Calu3 (cell line): ENCODE measurements around the gene P2RX4. TPM values are rescaled to one million over a fixed set of nuclear protein-coding genes. Genes with fewer than 3 reads are reported as not detected.

ENCODE experiments used
- BruUV-seq: library from RNA; stranded (reverse); fragments of 400-500 nt; replicated peaks from 2 replicates; lab custom pipeline; 2021; lab: Mats Ljungman, UMichigan
- CTCF ChIA-PET: fragments of 300-600 bp; sonication (Branson Sonifier 250); formaldehyde crosslinking; loops from one replicate; lab custom pipeline; 2022; ENCODE audit warnings: antibody characterized with exemption; lab: Charles Lee
- DNase-seq: peaks from one replicate; pipeline ENCODE4 v3.0.0; 2022
- H3K27ac Mint-ChIP-seq: one replicate; pipeline ENCODE4 v1.8.0; 2022; ENCODE audit warnings: mixed read lengths; ENCODE audit not compliant: unreplicated experiment
- H3K27me3 Mint-ChIP-seq: one replicate; pipeline ENCODE4 v1.8.0; 2022; ENCODE audit warnings: mixed read lengths; ENCODE audit not compliant: unreplicated experiment
- H3K36me3 Mint-ChIP-seq: one replicate; pipeline ENCODE4 v1.8.0; 2022; ENCODE audit warnings: mild to moderate bottlenecking, moderate library complexity, mixed read lengths; ENCODE audit not compliant: insufficient read depth, unreplicated experiment
- H3K4me1 Mint-ChIP-seq: one replicate; pipeline ENCODE4 v1.8.0; 2022; ENCODE audit warnings: mild to moderate bottlenecking, low read depth, mixed read lengths; ENCODE audit not compliant: unreplicated experiment
- H3K4me3 Mint-ChIP-seq: one replicate; pipeline ENCODE4 v1.8.0; 2022; ENCODE audit warnings: mild to moderate bottlenecking, low read depth, moderate library complexity, mixed read lengths; ENCODE audit not compliant: unreplicated experiment
- H3K9me3 Mint-ChIP-seq: one replicate; pipeline ENCODE4 v1.8.0; 2022; ENCODE audit warnings: low read depth, mixed read lengths; ENCODE audit not compliant: unreplicated experiment
- intact Hi-C: fragments of 100-400 bp; cut with micrococcal nuclease; formaldehyde crosslinking; loops from one replicate; pipeline ENCODE4 v1.10.0; 2022; ENCODE audit not compliant: unreplicated experiment
- total RNA-seq: library from RNA; stranded (reverse); gene quantifications from 2 replicates; pipeline ENCODE4 v1.2.3, GENCODE V29; 2022
- TF ChIP-seq, protein P1 (sequence below): fragments of 200-600 bp; IDR thresholded peaks from one replicate; pipeline ENCODE4 v1.8.0; 2022; ENCODE audit warnings: antibody characterized with exemption; ENCODE audit not compliant: unreplicated experiment

The P2RX4 gene
- total RNA-seq, 1 experiment from 2014 or later: 38.7 TPM

- Mint-ChIP-seq H3K36me3 (peaks cover 4% of the 10 kb centered on the region), H3K27me3 (no peaks in the 10 kb centered on the region), H3K27ac (no peak overlapping the region), H3K4me1 (no peaks in the 10 kb centered on the region), H3K4me3 (no peak overlapping the region), H3K9me3 (no peaks in the 10 kb centered on the region)
- intact Hi-C loops: no loop called here
- TF ChIP-seq, protein P1, sequence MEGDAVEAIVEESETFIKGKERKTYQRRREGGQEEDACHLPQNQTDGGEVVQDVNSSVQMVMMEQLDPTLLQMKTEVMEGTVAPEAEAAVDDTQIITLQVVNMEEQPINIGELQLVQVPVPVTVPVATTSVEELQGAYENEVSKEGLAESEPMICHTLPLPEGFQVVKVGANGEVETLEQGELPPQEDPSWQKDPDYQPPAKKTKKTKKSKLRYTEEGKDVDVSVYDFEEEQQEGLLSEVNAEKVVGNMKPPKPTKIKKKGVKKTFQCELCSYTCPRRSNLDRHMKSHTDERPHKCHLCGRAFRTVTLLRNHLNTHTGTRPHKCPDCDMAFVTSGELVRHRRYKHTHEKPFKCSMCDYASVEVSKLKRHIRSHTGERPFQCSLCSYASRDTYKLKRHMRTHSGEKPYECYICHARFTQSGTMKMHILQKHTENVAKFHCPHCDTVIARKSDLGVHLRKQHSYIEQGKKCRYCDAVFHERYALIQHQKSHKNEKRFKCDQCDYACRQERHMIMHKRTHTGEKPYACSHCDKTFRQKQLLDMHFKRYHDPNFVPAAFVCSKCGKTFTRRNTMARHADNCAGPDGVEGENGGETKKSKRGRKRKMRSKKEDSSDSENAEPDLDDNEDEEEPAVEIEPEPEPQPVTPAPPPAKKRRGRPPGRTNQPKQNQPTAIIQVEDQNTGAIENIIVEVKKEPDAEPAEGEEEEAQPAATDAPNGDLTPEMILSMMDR: no peak
- DNase-seq: no peak
- no TSS peak for BruUV-seq
- CTCF ChIA-PET: no interaction called here
Observed at GRCh38 chr12:121189131-121189530, 20.8 kb upstream of the P2RX4 start.

- DNase-seq: no peak
- Mint-ChIP-seq H3K27me3 (no peaks in the 10 kb centered on the region), H3K4me3 (no peak overlapping the region), H3K4me1 (no peaks in the 10 kb centered on the region), H3K9me3 (no peaks in the 10 kb centered on the region), H3K27ac (no peak overlapping the region), H3K36me3 (peaks cover 4% of the 10 kb centered on the region)
- CTCF ChIA-PET: no interaction called here
- TF ChIP-seq, protein P1: no peak
- intact Hi-C loops: no loop called here
- BruUV-seq: no TSS peak
Observed at GRCh38 chr12:121189619-121190155, 20.2 kb upstream of the P2RX4 start.

- Mint-ChIP-seq H3K27me3 (no peaks in the 10 kb centered on the region), H3K4me1 (no peaks in the 10 kb centered on the region), H3K27ac (no peak overlapping the region), H3K36me3 (peaks cover 4% of the 10 kb centered on the region), H3K9me3 (no peaks in the 10 kb centered on the region), H3K4me3 (no peak overlapping the region)
- intact Hi-C loops: no loop called here
- BruUV-seq: no TSS peak
- no peak for DNase-seq
- TF ChIP-seq, protein P1: no peak
- CTCF ChIA-PET: interaction anchor here (0.7 kb wide), 1 partner anchor 72 kb away, joined by 3 read pairs; no protein-coding TSS in a partner anchor
Observed at GRCh38 chr12:121190523-121191031, 19.4 kb upstream of the P2RX4 start.

- no peak overlapping the region for H3K27ac Mint-ChIP-seq
- H3K4me3 Mint-ChIP-seq: no peak overlapping the region
Observed at GRCh38 chr12:121191151-121191550, 18.8 kb upstream of the P2RX4 start.

More at GRCh38 chr12:121191151-121191550, 18.8 kb upstream of the P2RX4 start:
- TF ChIP-seq, protein P1: no peak
- Mint-ChIP-seq H3K4me1 (no peaks in the 10 kb centered on the region), H3K27me3 (no peaks in the 10 kb centered on the region), H3K9me3 (no peaks in the 10 kb centered on the region), H3K36me3 (peaks cover 4% of the 10 kb centered on the region)
- BruUV-seq: no TSS peak
- intact Hi-C loops: no loop called here
- CTCF ChIA-PET: interaction anchor here (0.7 kb wide), 1 partner anchor 73 kb away, joined by 3 read pairs; no protein-coding TSS in a partner anchor
- DNase-seq: no peak
